NCI-H345 (cell line): ENCODE results near the gene UBR2.
"Not testable (repeated sequence)": the region's sequence is repeated elsewhere in the genome, so short reads cannot be mapped to it uniquely, and the experiment has no call there.

ENCODE experiments used
- DNase-seq: peaks from one replicate; lab custom pipeline; 2025; lab: John Stamatoyannopoulos, UW

UBR2 gene

GRCh38 chr6:42693725-42694323 lies 130.0 kb downstream of the UBR2 start:
- DNase-seq = no peak

GRCh38 chr6:42694586-42694985 lies 130.8 kb downstream of the UBR2 start:
- no peak for DNase-seq

GRCh38 chr6:42696526-42697267 lies 132.9 kb downstream of the UBR2 start:
- DNase-seq = no peak

- no peak for DNase-seq
Observed at GRCh38 chr6:42697268-42697655, 133.4 kb downstream of the UBR2 start.

- no peak for DNase-seq
Observed at GRCh38 chr6:42698217-42698616, 134.4 kb downstream of the UBR2 start.

GRCh38 chr6:42702200-42702599 lies 138.4 kb downstream of the UBR2 start:
- no peak for DNase-seq

- not testable (repeated sequence) for DNase-seq
Observed at GRCh38 chr6:42702786-42703185, 139.0 kb downstream of the UBR2 start.

GRCh38 chr6:42704251-42704936 lies 140.6 kb downstream of the UBR2 start:
- no peak for DNase-seq

- DNase-seq = no peak
Observed at GRCh38 chr6:42704937-42705374, 141.1 kb downstream of the UBR2 start.

GRCh38 chr6:42707595-42707994 lies 143.8 kb downstream of the UBR2 start:
- no peak for DNase-seq

- no peak for DNase-seq
Observed at GRCh38 chr6:42708096-42708495, 144.3 kb downstream of the UBR2 start.

GRCh38 chr6:42709871-42710270 lies 146.0 kb downstream of the UBR2 start:
- DNase-seq = no peak

GRCh38 chr6:42710316-42710715 lies 146.5 kb downstream of the UBR2 start:
- DNase-seq = no peak

- DNase-seq = no peak
Observed at GRCh38 chr6:42711930-42712329, 148.1 kb downstream of the UBR2 start.

- no peak for DNase-seq
Observed at GRCh38 chr6:42714098-42714761, 150.4 kb downstream of the UBR2 start.

GRCh38 chr6:42715871-42716270 lies 152.0 kb downstream of the UBR2 start:
- DNase-seq = no peak

GRCh38 chr6:42720739-42721138 lies 156.9 kb downstream of the UBR2 start:
- DNase-seq = no peak

GRCh38 chr6:42722497-42722896 lies 158.7 kb downstream of the UBR2 start, which contains the start of gene PRPH2:
Gene PRPH2, minus strand, starts transcription at chr6:42722597. Its CDS starts 263 bp downstream, at chr6:42722334.
- DNase-seq = no peak

GRCh38 chr6:42724825-42725224 lies 161.0 kb downstream of the UBR2 start:
- no peak for DNase-seq

GRCh38 chr6:42726026-42726425 lies 162.2 kb downstream of the UBR2 start:
- no peak for DNase-seq

GRCh38 chr6:42726485-42727086 lies 162.8 kb downstream of the UBR2 start:
- peak; percentile 76 for DNase-seq

GRCh38 chr6:42727087-42727611 lies 163.3 kb downstream of the UBR2 start:
- DNase-seq = no peak
